Stimulated activated CD8-positive, alpha-beta memory T cell treated with anti-CD3 and anti-CD28 coated beads, Interleukin-15, amount 100 ng/mL, for 48 hours (primary cell): ENCODE measurements around the gene C11orf42.

Source experiments
- DNase-seq, 2 donors: peaks; one replicate each; pipeline ENCODE4 v3.0.0-alpha.2; 2020; ENCODE audit warnings: low read depth in 2 of 2

C11orf42 gene

GRCh38 chr11:6205366-6205765, at the start of gene C11orf42:
Gene C11orf42 (plus strand): TSS chr11:6205557. CDS start chr11:6205616, 59 bp downstream.
- DNase-seq = no peak

GRCh38 chr11:6156628-6157359, 48.6 kb upstream of the C11orf42 start:
- peak in 1 of 2 donors; percentile 3 for DNase-seq

- DNase-seq = no peak
Measured at GRCh38 chr11:6170226-6170625, 35.1 kb upstream of the C11orf42 start, which contains the start of gene OR52B2. Gene OR52B2 (minus strand): TSS chr11:6170326. CDS start chr11:6170326, 0 bp downstream.

GRCh38 chr11:6175440-6175839, 29.9 kb upstream of the C11orf42 start:
- DNase-seq = no peak

- DNase-seq = no peak
Measured at GRCh38 chr11:6191742-6192141, 13.6 kb upstream of the C11orf42 start.

GRCh38 chr11:6194065-6194581, 11.2 kb upstream of the C11orf42 start:
- DNase-seq = no peak

- DNase-seq = no peak
Measured at GRCh38 chr11:6196396-6196795, 9.0 kb upstream of the C11orf42 start.

- DNase-seq = no peak
Measured at GRCh38 chr11:6197466-6198200, 7.7 kb upstream of the C11orf42 start.

- DNase-seq = no peak
Measured at GRCh38 chr11:6199174-6199810, 6.1 kb upstream of the C11orf42 start, which contains the start of gene OR52W1. Gene OR52W1 (plus strand): TSS chr11:6199224. CDS start chr11:6199224, 0 bp downstream.

- DNase-seq = no peak
Measured at GRCh38 chr11:6200975-6201374, 4.4 kb upstream of the C11orf42 start.

GRCh38 chr11:6201481-6201880, 3.9 kb upstream of the C11orf42 start:
- DNase-seq = no peak

GRCh38 chr11:6202041-6202440, 3.3 kb upstream of the C11orf42 start:
- DNase-seq = no peak

GRCh38 chr11:6203327-6203726, 2.0 kb upstream of the C11orf42 start:
- DNase-seq = no peak

- DNase-seq = no peak
Measured at GRCh38 chr11:6204706-6205105, 651 bp upstream of the C11orf42 start.

- DNase-seq = no peak
Measured at GRCh38 chr11:6206456-6207180, 1.3 kb downstream of the C11orf42 start.

GRCh38 chr11:6209801-6210200, 4.4 kb downstream of the C11orf42 start:
- no peak for DNase-seq

- DNase-seq = no peak
Measured at GRCh38 chr11:6210274-6210955, 5.1 kb downstream of the C11orf42 start.

GRCh38 chr11:6214530-6214929, 9.2 kb downstream of the C11orf42 start:
- no peak for DNase-seq

- DNase-seq = no peak
Measured at GRCh38 chr11:6216501-6216900, 11.1 kb downstream of the C11orf42 start.

GRCh38 chr11:6217722-6218121, 12.4 kb downstream of the C11orf42 start:
- no peak for DNase-seq

- DNase-seq = no peak
Measured at GRCh38 chr11:6219359-6219758, 14.0 kb downstream of the C11orf42 start.
